Calu3 (cell line): Measurements from ENCODE around the gene ADAMTSL4. TPM values are rescaled to one million over a fixed set of nuclear protein-coding genes. Genes with fewer than 3 reads are reported as not detected.

ENCODE experiments used
- BruUV-seq: library from RNA; stranded (reverse); fragments of 400-500 nt; replicated peaks from 2 replicates; lab custom pipeline; 2021; lab: Mats Ljungman, UMichigan
- CTCF ChIA-PET: fragments of 300-600 bp; sonication (Branson Sonifier 250); formaldehyde crosslinking; loops from one replicate; lab custom pipeline; 2022; ENCODE audit warnings: antibody characterized with exemption; lab: Charles Lee
- DNase-seq: peaks from one replicate; pipeline ENCODE4 v3.0.0; 2022
- H3K27ac Mint-ChIP-seq: one replicate; pipeline ENCODE4 v1.8.0; 2022; ENCODE audit warnings: mixed read lengths; ENCODE audit not compliant: unreplicated experiment
- H3K27me3 Mint-ChIP-seq: one replicate; pipeline ENCODE4 v1.8.0; 2022; ENCODE audit warnings: mixed read lengths; ENCODE audit not compliant: unreplicated experiment
- H3K36me3 Mint-ChIP-seq: one replicate; pipeline ENCODE4 v1.8.0; 2022; ENCODE audit warnings: mild to moderate bottlenecking, moderate library complexity, mixed read lengths; ENCODE audit not compliant: insufficient read depth, unreplicated experiment
- H3K4me1 Mint-ChIP-seq: one replicate; pipeline ENCODE4 v1.8.0; 2022; ENCODE audit warnings: mild to moderate bottlenecking, low read depth, mixed read lengths; ENCODE audit not compliant: unreplicated experiment
- H3K4me3 Mint-ChIP-seq: one replicate; pipeline ENCODE4 v1.8.0; 2022; ENCODE audit warnings: mild to moderate bottlenecking, low read depth, moderate library complexity, mixed read lengths; ENCODE audit not compliant: unreplicated experiment
- H3K9me3 Mint-ChIP-seq: one replicate; pipeline ENCODE4 v1.8.0; 2022; ENCODE audit warnings: low read depth, mixed read lengths; ENCODE audit not compliant: unreplicated experiment
- CTCF ChIP-seq: fragments of 200-600 bp; IDR thresholded peaks from one replicate; pipeline ENCODE4 v1.8.0; 2022; ENCODE audit warnings: antibody characterized with exemption; ENCODE audit not compliant: unreplicated experiment
- intact Hi-C: fragments of 100-400 bp; cut with micrococcal nuclease; formaldehyde crosslinking; loops from one replicate; pipeline ENCODE4 v1.10.0; 2022; ENCODE audit not compliant: unreplicated experiment
- total RNA-seq: library from RNA; stranded (reverse); gene quantifications from 2 replicates; pipeline ENCODE4 v1.2.3, GENCODE V29; 2022

The ADAMTSL4 gene
- total RNA-seq, 1 experiment from 2014 or later = 1.9 TPM

DNA sequence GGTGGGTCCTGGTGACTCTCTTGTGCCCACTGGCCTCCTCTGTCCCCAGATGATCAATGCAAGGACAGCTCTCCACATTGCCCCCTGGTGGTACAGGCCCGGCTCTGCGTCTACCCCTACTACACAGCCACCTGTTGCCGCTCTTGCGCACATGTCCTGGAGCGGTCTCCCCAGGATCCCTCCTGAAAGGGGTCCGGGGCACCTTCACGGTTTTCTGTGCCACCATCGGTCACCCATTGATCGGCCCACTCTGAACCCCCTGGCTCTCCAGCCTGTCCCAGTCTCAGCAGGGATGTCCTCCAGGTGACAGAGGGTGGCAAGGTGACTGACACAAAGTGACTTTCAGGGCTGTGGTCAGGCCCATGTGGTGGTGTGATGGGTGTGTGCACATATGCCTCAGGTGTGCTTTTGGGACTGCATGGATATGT lies 10.8 kb downstream of the ADAMTSL4 start:
- CTCF ChIA-PET = interaction anchor here (0.5 to 3.9 kb wide), 16 partner anchors 9 to 473 kb away, joined by 3 to 24 read pairs (median 4); partner anchors contain the start of genes ENSA, FALEC and GOLPH3L
- BruUV-seq = no TSS peak
- peak; percentile 97 for TF ChIP-seq CTCF
- Mint-ChIP-seq H3K4me3 (peak overlapping the region; percentile 75), H3K9me3 (no peaks in the 10 kb centered on the region), H3K36me3 (peaks cover 75% of the 10 kb centered on the region), H3K27ac (peak overlapping the region; percentile 95), H3K27me3 (no peaks in the 10 kb centered on the region), H3K4me1 (peaks cover 49% of the 10 kb centered on the region)
- intact Hi-C loops = loop anchor here (1.0 to 10.0 kb wide), 6 partner anchors 28 to 417 kb away; partner anchors contain the start of gene GOLPH3L
- DNase-seq = peak; percentile 90

- peaks cover 49% of the 10 kb centered on the region for H3K4me1 Mint-ChIP-seq
- peaks cover 75% of the 10 kb centered on the region for H3K36me3 Mint-ChIP-seq
- peak; percentile 93 for DNase-seq
- H3K27ac Mint-ChIP-seq = peak overlapping the region; percentile 95
- no peaks in the 10 kb centered on the region for H3K27me3 Mint-ChIP-seq
- H3K9me3 Mint-ChIP-seq = no peaks in the 10 kb centered on the region
- CTCF ChIA-PET = interaction anchor here (0.5 to 3.9 kb wide), 25 partner anchors 9 to 624 kb away, joined by 3 to 24 read pairs (median 4); partner anchors contain the start of genes ENSA, FALEC and MCL1
- peak overlapping the region; percentile 75 for H3K4me3 Mint-ChIP-seq
- peak; percentile 82 for TF ChIP-seq CTCF
- no TSS peak for BruUV-seq
- intact Hi-C loops = loop anchor here (1.0 to 10.0 kb wide), 7 partner anchors 28 to 417 kb away; partner anchors contain the start of gene GOLPH3L
Measured at GRCh38 chr1:150560576-150561253, 11.5 kb downstream of the ADAMTSL4 start.

DNA sequence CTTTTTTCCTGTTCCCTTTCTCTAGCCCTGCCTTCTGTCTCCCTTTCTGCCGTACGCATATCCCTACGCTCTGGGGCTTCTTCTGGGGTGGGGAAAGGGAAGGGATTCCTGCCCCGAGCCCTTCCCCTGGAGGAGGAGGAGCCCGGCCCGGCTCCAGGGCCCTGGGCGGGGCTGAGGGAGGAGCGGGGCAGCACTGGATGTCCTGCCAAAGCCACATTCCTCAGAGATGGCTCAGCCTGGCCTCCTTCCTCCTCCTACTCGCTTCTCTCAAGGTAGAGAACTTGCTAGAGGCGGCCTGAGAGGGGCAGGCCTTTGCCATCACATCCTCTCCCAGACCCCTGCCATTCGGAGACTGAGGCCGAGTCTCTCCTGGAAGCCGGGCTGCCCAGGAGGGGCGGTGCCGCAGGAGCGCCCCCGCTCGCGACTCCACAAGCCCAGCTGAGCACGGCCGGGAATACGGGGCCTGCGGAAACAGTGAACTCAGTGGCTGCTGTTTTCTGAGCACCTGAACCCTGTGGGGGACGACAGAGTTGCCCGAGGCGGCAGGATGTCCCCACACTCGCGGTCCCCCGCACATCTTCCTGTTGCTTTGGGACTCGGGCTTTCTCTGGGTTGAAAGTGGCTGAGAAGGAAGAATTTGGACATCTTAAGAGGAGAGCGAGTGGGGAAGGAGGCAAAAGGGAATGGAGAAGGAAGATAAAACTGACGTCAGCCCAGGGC lies 12.2 kb downstream of the ADAMTSL4 start:
- intact Hi-C loops = loop anchor here (1.0 to 10.0 kb wide), 5 partner anchors 59 to 416 kb away; partner anchors contain the start of gene GOLPH3L
- Mint-ChIP-seq H3K4me3 (peak overlapping the region; percentile 75), H3K9me3 (no peaks in the 10 kb centered on the region), H3K27ac (peak overlapping the region; percentile 95), H3K36me3 (peaks cover 79% of the 10 kb centered on the region), H3K27me3 (no peaks in the 10 kb centered on the region), H3K4me1 (peaks cover 49% of the 10 kb centered on the region)
- BruUV-seq = TSS peak; percentile 94
- CTCF ChIA-PET = interaction anchor here (0.6 to 3.9 kb wide), 19 partner anchors 10 to 624 kb away, joined by 3 to 24 read pairs (median 5); partner anchors contain the start of genes ENSA, FALEC and MCL1
- DNase-seq = peak; percentile 98
- TF ChIP-seq CTCF = no peak

DNA sequence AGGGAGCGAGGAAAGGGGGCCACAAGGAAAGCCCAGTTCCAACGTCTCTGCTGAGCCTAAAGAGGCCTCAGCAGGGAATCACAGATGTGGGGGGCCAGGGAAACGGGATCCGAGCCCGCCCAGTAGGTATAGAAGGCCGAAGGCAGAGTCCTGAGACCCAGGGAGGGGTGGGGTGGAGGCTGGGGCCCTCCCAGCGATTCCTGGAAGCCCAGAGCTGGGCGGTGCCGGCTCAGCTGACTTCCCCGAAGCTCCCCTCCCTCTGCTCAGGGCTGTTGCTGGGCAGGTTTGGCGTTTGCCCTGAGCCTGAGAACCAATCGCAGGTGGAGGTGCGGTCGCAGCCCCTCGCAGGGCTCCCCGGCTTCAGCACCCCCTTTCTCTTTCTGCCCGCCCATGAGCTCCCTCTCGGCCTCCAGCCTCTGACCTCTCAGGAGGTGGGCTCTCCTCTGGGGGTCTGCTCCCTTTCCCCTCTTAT lies 12.8 kb downstream of the ADAMTSL4 start:
- no peaks in the 10 kb centered on the region for H3K27me3 Mint-ChIP-seq
- intact Hi-C loops = loop anchor here (1.0 to 10.0 kb wide), 6 partner anchors 15 to 415 kb away; partner anchors contain the start of gene GOLPH3L

More for the DNA sequence above, 12.8 kb downstream of the ADAMTSL4 start:
- Mint-ChIP-seq H3K27ac (peak overlapping the region; percentile 95), H3K4me3 (peak overlapping the region; percentile 75), H3K9me3 (no peaks in the 10 kb centered on the region), H3K4me1 (peaks cover 51% of the 10 kb centered on the region), H3K36me3 (peaks cover 78% of the 10 kb centered on the region)
- no TSS peak for BruUV-seq
- no peak for TF ChIP-seq CTCF
- peak; percentile 95 for DNase-seq
- CTCF ChIA-PET = interaction anchor here (0.6 to 3.9 kb wide), 7 partner anchors 18 to 251 kb away, joined by 3 to 24 read pairs (median 5); partner anchors contain the start of genes ENSA, FALEC and MCL1
